Brain microvascular endothelial cell (primary cell): ENCODE data around the gene GTSE1.

Source experiments
- DNase-seq: peaks from one replicate; pipeline ENCODE4 v3.0.0-alpha.2; 2020
- H3K27ac ChIP-seq: fragments of 250-450 bp; sonication (Bioruptor Pico); 2 replicates; pipeline ENCODE4 v1.5.1; 2020; ENCODE audit warnings: mild to moderate bottlenecking, moderate library complexity
- H3K27me3 ChIP-seq: fragments of 250-450 bp; sonication (Bioruptor Pico); replicated peaks from 2 replicates; pipeline ENCODE4 v1.5.1; 2020; ENCODE audit warnings: mild to moderate bottlenecking
- H3K36me3 ChIP-seq: fragments of 250-450 bp; sonication (Bioruptor Pico); replicated peaks from 2 replicates; pipeline ENCODE4 v1.5.1; 2020; ENCODE audit warnings: mild to moderate bottlenecking
- H3K4me3 ChIP-seq: 2 replicates; pipeline ENCODE4 v1.5.1; 2011; ENCODE audit warnings: low read depth, mild to moderate bottlenecking, control low read depth, low read length, moderate library complexity
- CTCF ChIP-seq: IDR thresholded peaks from 2 replicates; pipeline ENCODE4 v1.5.1; 2011; ENCODE audit warnings: low read depth, mild to moderate bottlenecking, moderate library complexity, low read length, control low read depth, inconsistent platforms; ENCODE audit errors: missing control alignments
- in situ Hi-C: cut with HindIII; loops from 2 replicates; pipeline ENCODE4 v1.10.0; 2017; ENCODE audit warnings: low sequenced_read_pairs, low pct_ligation_motif_present

Gene GTSE1

GRCh38 chr22:46340676-46341075, 44.0 kb downstream of the GTSE1 start:
- H3K27ac ChIP-seq = no peak overlapping the region
- no peaks in the 10 kb centered on the region for H3K27me3 ChIP-seq
- H3K4me3 ChIP-seq = no peak overlapping the region
- DNase-seq = no peak
- peaks cover 41% of the 10 kb centered on the region for H3K36me3 ChIP-seq
- in situ Hi-C loops = loop anchor here (25.0 kb wide), 1 partner anchor 147 kb away; no protein-coding TSS in a partner anchor
- no peak for TF ChIP-seq CTCF

GRCh38 chr22:46346680-46347405, 50.2 kb downstream of the GTSE1 start:
- Histone ChIP-seq H3K4me3 (no peak overlapping the region), H3K27me3 (no peaks in the 10 kb centered on the region), H3K36me3 (peaks cover 64% of the 10 kb centered on the region), H3K27ac (no peak overlapping the region)
- no peak for DNase-seq
- in situ Hi-C loops = loop anchor here (25.0 kb wide), 1 partner anchor 140 kb away; no protein-coding TSS in a partner anchor
- no peak for TF ChIP-seq CTCF

- H3K36me3 ChIP-seq = peaks cover 71% of the 10 kb centered on the region
- no peak overlapping the region for H3K4me3 ChIP-seq
- no peaks in the 10 kb centered on the region for H3K27me3 ChIP-seq
- in situ Hi-C loops = loop anchor here (25.0 kb wide), 1 partner anchor 140 kb away; no protein-coding TSS in a partner anchor
- no peak for TF ChIP-seq CTCF
- no peak overlapping the region for H3K27ac ChIP-seq
- DNase-seq = no peak
These were observed 51.0 kb downstream of the GTSE1 start for GRCh38 chr22:46347646-46348045.

- no peak for TF ChIP-seq CTCF
- H3K27me3 ChIP-seq = no peaks in the 10 kb centered on the region
- H3K27ac ChIP-seq = no peak overlapping the region
- H3K36me3 ChIP-seq = peaks cover 73% of the 10 kb centered on the region
- in situ Hi-C loops = loop anchor here (25.0 kb wide), 1 partner anchor 139 kb away; no protein-coding TSS in a partner anchor
- no peak for DNase-seq
- no peak overlapping the region for H3K4me3 ChIP-seq
These were observed 51.5 kb downstream of the GTSE1 start for GRCh38 chr22:46348099-46348695.

GRCh38 chr22:46349238-46349637, 52.6 kb downstream of the GTSE1 start:
- in situ Hi-C loops = loop anchor here (25.0 kb wide), 1 partner anchor 138 kb away; no protein-coding TSS in a partner anchor
- no peak for TF ChIP-seq CTCF
- no peak overlapping the region for H3K4me3 ChIP-seq
- H3K27me3 ChIP-seq = no peaks in the 10 kb centered on the region
- peaks cover 76% of the 10 kb centered on the region for H3K36me3 ChIP-seq
- DNase-seq = no peak
- no peak overlapping the region for H3K27ac ChIP-seq
